NCI-H187 treated with DMSO at 0.1 percent for 48 hours (cell line): ENCODE results near the gene RNU1-2.
"Not testable (repeated sequence)": the region's sequence is repeated elsewhere in the genome, so short reads cannot be mapped to it uniquely, and the experiment has no call there.

Experiments
- DNase-seq: peaks from one replicate; lab custom pipeline; 2025; lab: John Stamatoyannopoulos, UW

RNU1-2 gene

GRCh38 chr1:16911851-16912721, 16.3 kb downstream of the RNU1-2 start:
- DNase-seq: not testable (repeated sequence)

DNA sequence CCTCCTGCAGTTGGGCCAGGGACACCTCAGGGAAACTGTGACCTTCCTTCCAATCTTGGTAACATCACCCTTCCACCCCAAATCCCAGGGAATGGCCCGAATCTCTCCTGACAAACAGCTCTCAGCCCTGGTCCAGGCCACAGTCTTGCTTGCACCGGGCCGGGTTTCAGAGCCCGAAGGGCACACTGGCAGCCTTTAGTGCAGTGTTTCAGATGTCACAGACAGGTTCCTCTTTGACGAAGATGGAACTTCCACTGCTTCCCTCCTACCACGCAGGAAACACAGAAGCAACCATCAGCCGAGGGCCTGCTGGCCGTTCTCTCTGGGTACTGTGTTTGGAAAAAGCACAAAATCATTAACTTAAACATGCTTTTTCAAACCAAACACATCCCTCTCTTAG, 17.0 kb downstream of the RNU1-2 start:
- DNase-seq: not testable (repeated sequence)

DNA sequence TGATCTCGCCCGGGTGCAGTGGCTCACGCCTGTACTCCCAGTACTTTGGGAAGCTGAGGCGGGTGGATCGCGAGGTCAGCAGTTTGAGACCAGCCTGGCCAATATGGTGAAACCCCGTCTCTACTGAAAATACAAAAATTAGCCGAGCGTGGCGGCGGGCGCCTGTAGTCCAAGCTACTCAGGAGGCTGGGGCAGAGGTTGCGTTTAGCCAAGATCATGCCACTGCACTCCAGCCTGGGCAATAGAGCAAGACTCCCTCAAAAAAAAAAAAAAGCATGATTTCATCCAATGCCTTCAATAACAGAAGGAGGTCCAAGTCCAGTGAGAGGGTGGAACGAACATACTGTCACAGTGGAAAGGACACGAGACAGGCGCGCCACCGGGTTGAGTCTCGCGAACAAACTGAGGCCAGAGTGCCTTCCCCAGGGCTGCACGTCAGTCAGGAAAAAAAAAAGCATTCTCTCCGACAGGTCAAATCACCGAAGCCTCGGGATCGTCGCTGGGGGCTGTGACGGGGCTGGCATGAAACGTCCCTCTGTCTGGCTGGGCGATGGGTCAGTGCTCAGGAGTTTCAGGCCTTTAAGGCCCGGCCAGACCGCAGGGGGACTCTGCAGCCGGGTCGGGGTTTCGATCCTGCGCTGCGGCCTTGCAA, 17.5 kb downstream of the RNU1-2 start:
- DNase-seq: no peak

DNA sequence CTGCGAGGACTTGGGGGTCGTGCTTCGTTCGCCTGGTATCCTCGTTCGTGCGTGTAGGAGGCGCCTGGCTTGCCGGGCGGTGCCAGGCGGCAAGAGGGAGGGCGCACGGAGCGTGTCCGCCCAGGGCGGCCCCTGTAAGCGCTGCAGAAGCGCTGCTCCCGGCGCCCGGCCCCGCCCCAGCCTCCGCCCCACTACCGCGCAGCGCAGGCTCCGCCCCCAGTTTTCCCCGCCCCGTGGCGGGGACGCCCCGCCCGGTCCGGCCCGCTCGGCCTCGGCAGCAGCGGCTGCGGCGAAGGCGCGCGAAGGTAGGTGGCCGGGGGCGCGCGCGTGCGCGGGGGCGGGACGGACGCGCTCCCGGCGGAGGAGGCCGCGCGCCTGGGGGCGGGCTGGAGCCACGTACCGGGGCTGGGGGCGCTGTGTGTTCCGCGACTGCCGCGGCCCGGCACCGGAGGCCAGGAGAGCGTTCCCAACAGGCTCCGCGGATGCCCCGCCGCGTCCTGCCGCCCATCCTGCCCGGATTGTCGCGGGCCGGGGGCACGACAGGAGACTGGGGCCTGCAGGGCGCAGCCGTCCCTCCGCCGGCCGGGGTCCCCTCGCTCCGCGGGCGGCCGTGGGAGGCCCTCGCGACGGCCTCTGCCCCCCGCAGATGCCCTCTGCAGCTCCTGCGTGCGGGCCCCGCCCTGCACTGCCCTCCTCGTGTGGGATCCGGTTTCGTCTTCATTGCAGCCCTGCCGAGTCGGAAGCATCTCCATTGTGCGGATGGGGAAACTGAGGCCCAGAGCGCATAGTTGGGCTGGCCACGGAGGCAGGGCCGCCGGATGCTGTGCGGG, 18.3 kb downstream of the RNU1-2 start:
- DNase-seq: peak; percentile 64

GRCh38 chr1:16914928-16915626, 19.3 kb downstream of the RNU1-2 start:
- DNase-seq: not testable (repeated sequence)

GRCh38 chr1:16915627-16915973, 19.8 kb downstream of the RNU1-2 start:
- no peak for DNase-seq

- not testable (repeated sequence) for DNase-seq
These were observed 20.5 kb downstream of the RNU1-2 start for GRCh38 chr1:16916036-16916880.

DNA sequence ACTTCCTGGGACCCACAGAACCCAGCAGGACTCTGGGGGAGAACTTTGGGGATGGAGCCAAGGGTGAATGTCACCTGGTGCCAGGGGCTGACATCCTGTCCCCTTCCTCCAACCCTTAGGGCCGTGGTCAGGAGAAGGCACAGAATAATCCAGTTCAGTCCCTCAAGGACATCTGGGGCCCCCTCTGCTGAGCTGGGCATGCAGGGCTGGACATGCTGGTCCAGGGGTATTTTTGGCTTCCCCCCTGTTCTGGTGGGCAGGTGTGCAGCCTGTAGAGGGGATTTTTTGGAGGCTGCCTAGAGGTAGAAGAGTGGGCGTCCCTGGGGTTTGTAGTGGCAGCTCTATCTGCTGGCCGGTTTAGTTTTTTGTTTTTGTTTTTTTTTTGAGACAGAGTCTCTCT, 22.6 kb downstream of the RNU1-2 start:
- no peak for DNase-seq

DNA sequence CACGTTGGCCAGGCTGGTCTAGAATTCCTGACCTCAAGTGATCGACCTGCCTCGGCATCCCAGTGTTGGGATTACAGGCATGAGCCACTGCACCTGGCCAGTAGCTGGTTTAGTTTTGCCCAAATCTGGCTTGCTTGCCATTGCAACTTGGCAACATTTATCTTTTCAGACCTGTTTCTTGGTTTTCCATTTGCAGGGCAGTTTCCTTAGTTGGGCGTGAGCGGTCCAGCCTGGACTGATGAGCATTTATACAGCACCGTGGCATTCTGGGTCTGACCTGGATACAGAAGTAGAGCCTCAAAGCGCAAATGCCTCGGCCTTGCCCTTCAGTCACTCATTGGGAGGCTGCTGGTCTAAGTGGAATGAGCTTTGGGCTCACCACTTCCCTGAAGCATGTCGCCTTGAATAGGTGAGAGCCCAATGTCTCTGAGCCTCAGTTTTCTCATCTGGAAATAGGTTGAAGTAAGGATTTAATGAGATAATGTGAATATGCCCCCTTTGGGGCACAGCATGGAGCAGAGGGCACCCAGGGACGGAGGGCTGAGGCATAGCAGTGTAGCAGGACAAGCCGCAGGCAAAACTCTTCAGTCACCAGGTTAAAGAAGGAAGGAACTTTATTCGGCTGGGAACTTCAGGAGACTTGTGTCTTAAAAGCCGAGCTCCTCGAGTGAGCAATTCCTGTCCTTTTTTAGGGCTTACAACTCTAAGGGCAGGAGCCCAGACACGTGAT, 23.3 kb downstream of the RNU1-2 start:
- not testable (repeated sequence) for DNase-seq

DNA sequence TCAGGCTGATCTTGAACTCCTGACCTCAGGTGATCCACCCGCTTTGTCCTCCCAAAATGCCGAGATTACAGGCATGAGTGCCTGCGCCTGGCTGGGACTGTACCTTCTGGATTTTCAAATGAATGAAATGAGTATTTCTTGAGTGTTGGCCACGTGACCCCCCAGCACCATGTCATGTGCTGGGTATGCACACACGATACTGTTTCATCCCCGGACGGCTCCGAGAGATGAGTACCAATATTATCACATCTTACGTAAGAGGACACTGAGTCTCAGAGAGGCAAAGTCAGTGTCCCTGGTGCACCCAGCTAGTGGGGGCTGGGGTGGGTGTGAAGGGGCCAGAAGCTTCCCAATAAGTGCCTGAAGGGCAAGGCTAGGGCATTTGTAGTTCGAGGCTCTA, 25.2 kb downstream of the RNU1-2 start:
- DNase-seq: no peak

DNA sequence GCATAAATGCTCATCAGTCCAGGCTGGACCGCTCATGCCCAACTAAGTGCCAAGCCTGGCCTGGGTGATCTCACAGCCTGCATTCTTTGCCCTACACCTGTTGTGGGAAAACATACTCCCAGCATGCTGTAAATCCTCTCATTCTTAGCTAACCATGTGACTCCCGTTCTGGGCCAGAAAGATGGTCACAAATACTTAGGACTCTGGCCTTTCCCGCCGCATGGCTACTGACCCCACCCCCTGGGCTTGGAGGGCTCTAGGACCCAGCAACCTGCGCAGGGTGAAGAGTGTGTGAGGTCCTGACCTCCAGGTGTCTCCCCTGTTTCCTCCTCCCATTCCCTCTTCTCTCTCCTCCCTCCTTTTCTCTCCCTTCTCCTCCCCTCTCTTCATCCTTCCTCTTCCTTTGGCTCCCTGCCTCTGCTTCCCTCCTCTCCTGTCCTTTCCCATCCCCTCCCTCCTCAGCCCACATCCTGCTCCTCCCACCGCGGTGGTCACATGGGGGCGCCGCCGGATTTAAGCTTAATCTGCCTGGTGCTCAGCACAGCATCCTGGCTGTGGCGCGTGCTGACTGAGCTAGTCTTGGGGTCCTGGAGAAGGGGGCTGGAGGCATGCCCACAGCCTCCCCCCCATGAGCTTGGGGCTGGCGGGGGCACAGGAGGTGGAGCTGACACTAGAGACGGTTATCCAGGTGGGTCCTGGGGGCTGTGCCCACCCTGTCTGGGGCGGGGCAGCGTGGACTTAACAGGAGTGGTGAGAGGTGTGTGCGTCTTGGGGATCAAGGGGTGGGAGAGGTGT, 25.8 kb downstream of the RNU1-2 start, which contains the start of gene CROCC:
Gene CROCC (plus strand): TSS at position 541 of the 795 bp plus-strand sequence. CDS start 88 bp downstream, at position 629.
- DNase-seq: no peak

DNA sequence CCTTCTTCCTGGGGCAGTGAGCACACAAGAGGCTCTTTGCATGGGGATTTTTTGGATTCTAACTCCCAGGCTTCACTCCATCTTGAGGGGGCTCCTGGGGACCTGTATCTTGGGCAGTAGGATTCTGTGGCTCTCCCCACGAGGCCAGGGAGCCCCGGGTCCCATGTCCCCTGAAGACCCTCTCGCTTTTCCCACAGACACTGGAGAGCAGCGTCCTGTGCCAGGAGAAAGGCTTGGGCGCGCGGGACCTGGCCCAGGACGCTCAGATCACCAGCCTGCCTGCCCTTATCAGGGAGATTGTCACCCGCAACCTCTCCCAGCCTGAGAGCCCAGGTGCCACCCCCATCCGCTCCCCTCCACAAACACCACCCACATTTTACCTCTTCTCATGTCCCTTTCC, 26.7 kb downstream of the RNU1-2 start:
- no peak for DNase-seq

DNA sequence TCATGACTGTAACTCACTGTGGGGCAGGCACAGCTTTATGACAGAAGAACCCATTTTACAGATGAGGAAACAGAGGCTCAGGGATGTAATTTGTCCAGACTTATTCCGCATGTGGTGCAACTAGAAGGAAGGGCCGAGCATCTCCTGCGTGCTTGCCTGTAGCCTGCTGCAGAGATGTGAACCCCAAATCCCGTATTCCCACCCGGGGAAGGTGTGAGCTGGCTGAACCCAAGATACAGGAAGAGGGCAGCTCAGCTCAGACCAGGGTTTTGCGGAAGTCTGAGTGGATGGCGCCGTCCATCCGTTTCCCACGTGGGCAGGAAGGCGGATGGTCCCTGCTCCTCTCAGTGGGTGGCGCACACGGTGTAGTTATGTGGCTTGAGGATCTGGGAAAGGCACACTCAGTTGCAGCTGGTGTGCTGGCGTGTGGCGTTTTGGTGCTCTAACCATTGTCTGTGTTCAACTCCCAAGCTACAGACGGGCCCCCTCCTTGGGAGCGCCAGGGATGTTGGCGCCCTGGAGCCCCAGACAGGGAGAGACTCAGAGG, 27.2 kb downstream of the RNU1-2 start:
- no peak for DNase-seq

DNA sequence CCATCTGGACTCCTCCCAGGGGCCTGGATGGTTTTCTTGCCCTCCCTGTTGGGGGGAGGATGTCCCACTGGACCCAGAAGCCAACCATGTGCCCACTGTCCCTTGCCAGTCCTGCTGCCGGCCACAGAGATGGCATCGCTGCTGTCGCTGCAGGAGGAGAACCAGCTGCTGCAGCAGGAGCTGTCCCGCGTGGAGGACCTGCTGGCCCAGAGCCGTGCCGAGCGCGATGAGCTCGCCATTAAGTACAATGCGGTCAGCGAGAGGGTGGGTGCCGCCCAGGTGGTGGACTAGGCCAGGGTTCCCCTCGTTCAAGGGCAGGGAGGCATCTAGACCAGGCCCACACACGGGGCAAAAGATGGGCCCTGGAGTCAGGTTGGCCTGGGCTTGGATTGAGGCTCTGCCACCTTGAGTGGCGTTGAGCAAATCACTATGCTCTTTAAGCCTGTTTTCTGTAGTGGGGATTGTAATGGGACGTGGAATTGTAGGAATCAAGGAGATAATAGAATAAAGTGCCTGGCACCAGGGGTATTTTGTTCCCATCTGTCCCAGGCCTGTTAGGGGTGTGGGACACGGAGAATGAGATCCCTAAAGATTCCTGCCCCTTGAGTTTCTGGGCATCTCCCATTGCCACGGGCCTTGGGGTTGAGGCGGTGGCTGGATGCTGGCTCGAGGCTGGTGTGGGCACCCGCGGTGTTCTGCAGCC, 28.6 kb downstream of the RNU1-2 start:
- DNase-seq: no peak

GRCh38 chr1:16924919-16925477, 29.2 kb downstream of the RNU1-2 start:
- no peak for DNase-seq

DNA sequence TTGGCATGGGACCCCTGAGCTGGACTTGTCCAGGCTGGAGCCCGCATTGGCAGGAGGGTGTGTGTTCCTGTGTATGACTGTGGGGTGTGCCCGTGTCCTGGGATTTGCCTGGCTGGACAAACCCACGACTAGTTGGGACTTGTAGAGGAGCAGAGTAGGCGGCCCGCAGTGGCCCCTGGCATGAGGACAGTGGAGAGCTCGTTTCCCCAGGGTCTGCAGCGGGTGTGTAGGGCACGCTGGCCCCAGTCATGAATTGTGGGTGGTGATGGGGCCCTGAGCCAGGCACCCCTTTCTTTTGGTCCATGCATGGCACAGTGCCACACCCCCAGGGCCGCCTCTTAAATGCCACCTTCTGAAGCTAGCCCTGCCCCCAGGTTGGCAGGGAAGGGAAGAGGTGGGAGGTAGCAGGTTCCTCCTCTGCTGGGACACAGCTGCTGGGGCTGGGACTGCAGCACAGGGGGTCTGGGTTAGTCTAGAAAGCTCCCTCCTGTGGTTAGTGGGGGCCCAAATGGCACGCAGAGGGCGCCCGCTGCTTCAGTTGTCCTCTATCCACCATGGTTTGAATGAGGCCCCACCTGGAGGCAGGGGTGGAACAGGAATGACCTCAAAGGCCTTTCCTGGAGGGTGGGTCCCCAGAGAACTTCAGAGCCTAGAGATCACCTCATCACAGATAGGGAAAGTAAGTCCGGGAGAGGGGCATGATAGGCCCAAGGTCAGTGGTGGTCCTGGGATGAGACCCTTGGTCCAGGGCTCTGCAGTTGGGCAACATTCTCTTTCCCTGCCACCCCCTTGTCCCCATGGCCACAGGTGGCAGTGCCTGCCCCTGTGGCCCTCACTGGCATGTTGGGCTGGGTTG, 30.1 kb downstream of the RNU1-2 start:
- no peak for DNase-seq

DNA sequence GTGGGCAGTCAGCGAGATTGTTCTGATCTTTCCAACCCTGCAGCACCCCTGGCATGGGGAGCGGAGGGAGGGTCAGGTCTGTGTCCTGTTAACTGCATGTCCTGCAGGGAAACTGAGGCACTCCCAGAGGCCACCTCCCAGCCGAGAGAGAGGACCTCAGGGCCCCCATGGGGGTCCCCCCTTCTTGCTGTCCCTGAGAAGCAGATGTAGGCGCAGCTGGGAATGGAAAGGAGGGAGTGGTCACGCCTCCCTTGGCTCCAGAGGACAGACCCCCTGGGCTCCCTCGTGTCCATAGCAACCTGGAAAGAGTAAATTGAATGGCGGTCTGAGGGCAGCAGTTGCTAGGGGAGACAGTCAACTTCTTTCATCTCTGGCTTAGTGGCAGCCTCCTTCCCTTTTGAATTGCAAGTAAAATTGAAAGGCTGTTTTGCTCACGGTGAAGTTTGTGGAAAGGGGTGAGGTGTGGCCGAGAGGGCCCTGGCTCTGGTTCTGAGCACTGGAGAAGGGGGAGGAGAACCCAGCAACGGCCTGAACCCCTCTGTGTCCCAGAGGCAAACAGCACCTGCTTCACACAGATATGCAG, 30.8 kb downstream of the RNU1-2 start:
- DNase-seq: peak; percentile 26
